ENCODE measurements around the gene GGNBP2. TPM values are rescaled to one million over a fixed set of nuclear protein-coding genes. Genes with fewer than 3 reads are reported as not detected.

GGNBP2 gene
- total RNA-seq, 1 experiment from 2014 or later, result 57.2 TPM

DNA sequence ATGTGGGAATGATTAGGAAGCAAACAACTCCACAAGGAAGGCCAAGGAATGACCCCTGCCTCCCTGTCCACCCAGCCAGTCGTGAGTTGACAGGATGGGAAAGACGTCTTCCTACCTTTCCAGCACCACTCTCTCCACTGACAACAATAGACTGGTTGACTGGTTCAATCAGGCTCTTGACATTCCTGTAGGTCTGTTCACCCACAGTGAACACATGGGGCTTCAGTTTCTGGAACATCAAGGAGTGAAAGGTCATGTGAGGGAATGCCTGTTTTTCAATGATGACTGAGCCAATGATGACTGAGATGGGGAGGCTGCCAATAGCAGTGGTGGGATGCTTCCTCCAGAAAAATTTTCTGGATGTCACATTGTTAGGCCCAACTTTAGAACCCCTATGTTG, 19.6 kb upstream of the GGNBP2 start:
- no peak for DNase-seq (ENCODE audit: low read depth, low spot score)
- in situ Hi-C loops (cut with HindIII; ENCODE audit: low pct_unique_long_range_greater_than_20kb, low sequenced_read_pairs) (no loop called here), intact Hi-C loops (cut with micrococcal nuclease; ENCODE audit: unreplicated experiment) (no loop called here)
- Histone ChIP-seq H3K4me3 (ENCODE audit: low read depth in 2 of 2, low read length in 2 of 2) (no peak overlapping the region), H3K36me3 (ENCODE audit: control insufficient read depth, insufficient read depth, low read length) (peaks cover 7% of the 10 kb centered on the region), H3K9me3 (ENCODE audit: control insufficient read depth, insufficient read depth, low read depth, low read length) (no peaks in the 10 kb centered on the region), H3K4me1 (ENCODE audit: control insufficient read depth, insufficient read depth, low read length) (no peaks in the 10 kb centered on the region), H3K27me3 (ENCODE audit: control insufficient read depth, insufficient read depth, low read length) (no peaks in the 10 kb centered on the region), H3K27ac (ENCODE audit: low read length) (no peak overlapping the region)
- ChIA-PET CTCF (no interaction called here), POLR2A (no interaction called here)
- TF ChIP-seq SIN3A (IDR thresholded peaks at IDR 0.05; ENCODE audit: borderline replicate concordance, insufficient read depth, low read depth, low read length) (no peak), POLR2AphosphoS5 (IDR thresholded peaks at IDR 0.05; ENCODE audit: low read depth, low read length) (no peak), TCF7L2 (IDR thresholded peaks at IDR 0.05; ENCODE audit: low read depth, low read length) (no peak)
- TF ChIP-seq, protein P1, sequence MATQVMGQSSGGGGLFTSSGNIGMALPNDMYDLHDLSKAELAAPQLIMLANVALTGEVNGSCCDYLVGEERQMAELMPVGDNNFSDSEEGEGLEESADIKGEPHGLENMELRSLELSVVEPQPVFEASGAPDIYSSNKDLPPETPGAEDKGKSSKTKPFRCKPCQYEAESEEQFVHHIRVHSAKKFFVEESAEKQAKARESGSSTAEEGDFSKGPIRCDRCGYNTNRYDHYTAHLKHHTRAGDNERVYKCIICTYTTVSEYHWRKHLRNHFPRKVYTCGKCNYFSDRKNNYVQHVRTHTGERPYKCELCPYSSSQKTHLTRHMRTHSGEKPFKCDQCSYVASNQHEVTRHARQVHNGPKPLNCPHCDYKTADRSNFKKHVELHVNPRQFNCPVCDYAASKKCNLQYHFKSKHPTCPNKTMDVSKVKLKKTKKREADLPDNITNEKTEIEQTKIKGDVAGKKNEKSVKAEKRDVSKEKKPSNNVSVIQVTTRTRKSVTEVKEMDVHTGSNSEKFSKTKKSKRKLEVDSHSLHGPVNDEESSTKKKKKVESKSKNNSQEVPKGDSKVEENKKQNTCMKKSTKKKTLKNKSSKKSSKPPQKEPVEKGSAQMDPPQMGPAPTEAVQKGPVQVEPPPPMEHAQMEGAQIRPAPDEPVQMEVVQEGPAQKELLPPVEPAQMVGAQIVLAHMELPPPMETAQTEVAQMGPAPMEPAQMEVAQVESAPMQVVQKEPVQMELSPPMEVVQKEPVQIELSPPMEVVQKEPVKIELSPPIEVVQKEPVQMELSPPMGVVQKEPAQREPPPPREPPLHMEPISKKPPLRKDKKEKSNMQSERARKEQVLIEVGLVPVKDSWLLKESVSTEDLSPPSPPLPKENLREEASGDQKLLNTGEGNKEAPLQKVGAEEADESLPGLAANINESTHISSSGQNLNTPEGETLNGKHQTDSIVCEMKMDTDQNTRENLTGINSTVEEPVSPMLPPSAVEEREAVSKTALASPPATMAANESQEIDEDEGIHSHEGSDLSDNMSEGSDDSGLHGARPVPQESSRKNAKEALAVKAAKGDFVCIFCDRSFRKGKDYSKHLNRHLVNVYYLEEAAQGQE (IDR thresholded peaks at IDR 0.05; ENCODE audit: insufficient read depth in 1 of 2, low read depth in 2 of 2, low read length in 1 of 2), result no peak
- TF ChIP-seq, protein P2, sequence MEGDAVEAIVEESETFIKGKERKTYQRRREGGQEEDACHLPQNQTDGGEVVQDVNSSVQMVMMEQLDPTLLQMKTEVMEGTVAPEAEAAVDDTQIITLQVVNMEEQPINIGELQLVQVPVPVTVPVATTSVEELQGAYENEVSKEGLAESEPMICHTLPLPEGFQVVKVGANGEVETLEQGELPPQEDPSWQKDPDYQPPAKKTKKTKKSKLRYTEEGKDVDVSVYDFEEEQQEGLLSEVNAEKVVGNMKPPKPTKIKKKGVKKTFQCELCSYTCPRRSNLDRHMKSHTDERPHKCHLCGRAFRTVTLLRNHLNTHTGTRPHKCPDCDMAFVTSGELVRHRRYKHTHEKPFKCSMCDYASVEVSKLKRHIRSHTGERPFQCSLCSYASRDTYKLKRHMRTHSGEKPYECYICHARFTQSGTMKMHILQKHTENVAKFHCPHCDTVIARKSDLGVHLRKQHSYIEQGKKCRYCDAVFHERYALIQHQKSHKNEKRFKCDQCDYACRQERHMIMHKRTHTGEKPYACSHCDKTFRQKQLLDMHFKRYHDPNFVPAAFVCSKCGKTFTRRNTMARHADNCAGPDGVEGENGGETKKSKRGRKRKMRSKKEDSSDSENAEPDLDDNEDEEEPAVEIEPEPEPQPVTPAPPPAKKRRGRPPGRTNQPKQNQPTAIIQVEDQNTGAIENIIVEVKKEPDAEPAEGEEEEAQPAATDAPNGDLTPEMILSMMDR (IDR thresholded peaks at IDR 0.05), result no peak
- BruUV-seq (replicated peaks), result no TSS peak
- no peak for ATAC-seq

DNA sequence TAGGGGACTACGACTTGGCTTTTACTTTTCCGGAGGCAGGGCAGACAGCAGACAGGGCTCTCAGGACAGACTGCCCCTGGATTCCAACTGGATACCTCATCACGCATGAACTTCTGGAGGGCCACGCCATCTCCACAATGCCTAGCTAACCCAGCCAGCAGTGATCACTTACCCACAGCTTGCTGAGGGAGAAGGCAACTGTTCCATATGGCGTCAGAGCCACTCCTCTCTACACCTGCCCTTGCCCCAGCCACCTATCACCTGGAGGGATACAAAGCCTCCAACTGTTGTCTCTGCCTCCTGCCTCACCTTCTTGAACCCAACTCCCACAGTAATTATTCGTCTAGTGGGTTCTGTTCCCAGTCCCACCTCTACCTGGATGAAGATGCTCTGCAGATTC, 18.8 kb upstream of the GGNBP2 start:
- no peaks in the 10 kb centered on the region for H3K9me3 ChIP-seq (ENCODE audit: control insufficient read depth, insufficient read depth, low read depth, low read length)
- no peak for ATAC-seq
- H3K4me1 ChIP-seq (ENCODE audit: control insufficient read depth, insufficient read depth, low read length), result no peaks in the 10 kb centered on the region
- intact Hi-C loops (cut with micrococcal nuclease; ENCODE audit: unreplicated experiment), result no loop called here
- no peak overlapping the region for H3K4me3 ChIP-seq (ENCODE audit: low read depth in 2 of 2, low read length in 2 of 2)
- TF ChIP-seq, protein P2 (IDR thresholded peaks at IDR 0.05), result no peak
- TF ChIP-seq, protein P1 (IDR thresholded peaks at IDR 0.05; ENCODE audit: insufficient read depth in 1 of 2, low read depth in 2 of 2, low read length in 1 of 2), result no peak
- TF ChIP-seq POLR2AphosphoS5 (IDR thresholded peaks at IDR 0.05; ENCODE audit: low read depth, low read length) (no peak), TCF7L2 (IDR thresholded peaks at IDR 0.05; ENCODE audit: low read depth, low read length) (no peak), SIN3A (IDR thresholded peaks at IDR 0.05; ENCODE audit: borderline replicate concordance, insufficient read depth, low read depth, low read length) (no peak)
- peaks cover 8% of the 10 kb centered on the region for H3K36me3 ChIP-seq (ENCODE audit: control insufficient read depth, insufficient read depth, low read length)
- no peak for DNase-seq (ENCODE audit: low read depth, low spot score)
- ChIA-PET CTCF (no interaction called here), POLR2A (no interaction called here)
- in situ Hi-C loops (cut with HindIII; ENCODE audit: low pct_unique_long_range_greater_than_20kb, low sequenced_read_pairs), result no loop called here
- no peaks in the 10 kb centered on the region for H3K27me3 ChIP-seq (ENCODE audit: control insufficient read depth, insufficient read depth, low read length)
- no peak overlapping the region for H3K27ac ChIP-seq (ENCODE audit: low read length)
- BruUV-seq (replicated peaks), result no TSS peak

All from Panc1 (cell line).